Measurements from ENCODE around the gene HDAC9. TPM values are rescaled to one million over a fixed set of nuclear protein-coding genes. Genes with fewer than 3 reads are reported as not detected.

HDAC9 gene
- total RNA-seq, 1 experiment from 2014 or later, result 31.9 TPM

DNA sequence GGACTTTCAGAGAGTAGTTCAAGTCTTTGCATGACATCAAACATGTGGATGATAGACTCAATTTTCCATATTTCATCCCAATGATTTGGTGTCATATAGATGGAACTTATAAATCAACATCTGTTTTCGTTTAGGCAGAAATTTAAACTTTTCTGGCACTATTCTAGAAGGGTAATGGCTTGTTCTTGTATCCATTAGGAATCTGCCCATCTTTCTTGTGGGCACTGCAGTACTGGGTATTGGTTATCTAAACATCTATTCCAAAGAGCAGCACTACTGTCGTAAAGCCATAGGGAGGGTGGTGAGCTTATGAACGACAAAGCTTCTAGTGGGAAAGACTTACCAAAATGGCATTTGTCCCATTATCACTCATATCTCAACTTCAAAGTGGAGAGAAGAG is 348.4 kb downstream of the HDAC9 start:
- no peak for DNase-seq (ENCODE audit: low spot score)
- ChIA-PET POLR2A (ENCODE audit: low non-redundant PET) (no interaction called here), CTCF (no interaction called here)
- no peak overlapping the region for H3K4me3 ChIP-seq (ENCODE audit: low read depth, low read length, poor library complexity, severe bottlenecking)
- TF ChIP-seq, protein P1, sequence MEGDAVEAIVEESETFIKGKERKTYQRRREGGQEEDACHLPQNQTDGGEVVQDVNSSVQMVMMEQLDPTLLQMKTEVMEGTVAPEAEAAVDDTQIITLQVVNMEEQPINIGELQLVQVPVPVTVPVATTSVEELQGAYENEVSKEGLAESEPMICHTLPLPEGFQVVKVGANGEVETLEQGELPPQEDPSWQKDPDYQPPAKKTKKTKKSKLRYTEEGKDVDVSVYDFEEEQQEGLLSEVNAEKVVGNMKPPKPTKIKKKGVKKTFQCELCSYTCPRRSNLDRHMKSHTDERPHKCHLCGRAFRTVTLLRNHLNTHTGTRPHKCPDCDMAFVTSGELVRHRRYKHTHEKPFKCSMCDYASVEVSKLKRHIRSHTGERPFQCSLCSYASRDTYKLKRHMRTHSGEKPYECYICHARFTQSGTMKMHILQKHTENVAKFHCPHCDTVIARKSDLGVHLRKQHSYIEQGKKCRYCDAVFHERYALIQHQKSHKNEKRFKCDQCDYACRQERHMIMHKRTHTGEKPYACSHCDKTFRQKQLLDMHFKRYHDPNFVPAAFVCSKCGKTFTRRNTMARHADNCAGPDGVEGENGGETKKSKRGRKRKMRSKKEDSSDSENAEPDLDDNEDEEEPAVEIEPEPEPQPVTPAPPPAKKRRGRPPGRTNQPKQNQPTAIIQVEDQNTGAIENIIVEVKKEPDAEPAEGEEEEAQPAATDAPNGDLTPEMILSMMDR (conservative IDR thresholded peaks at IDR 0.05; ENCODE audit: low read depth, low read length), result no peak
- TF ChIP-seq EZH2 (IDR thresholded peaks at IDR 0.05; ENCODE audit: borderline replicate concordance, low read depth, low read length, poor library complexity, severe bottlenecking), result no peak
- no peaks in the 10 kb centered on the region for H3K9me3 ChIP-seq (ENCODE audit: low read depth, low read length, poor library complexity, severe bottlenecking)
- no TSS peak for BruUV-seq (replicated peaks)
- H3K4me1 ChIP-seq (ENCODE audit: insufficient read depth, low read length, poor library complexity, severe bottlenecking), result peaks cover 26% of the 10 kb centered on the region
- no peak overlapping the region for H3K27ac ChIP-seq (ENCODE audit: low read depth, low read length, poor library complexity, severe bottlenecking)
- H3K36me3 ChIP-seq (ENCODE audit: insufficient read depth, low read length, poor library complexity, severe bottlenecking), result no peaks in the 10 kb centered on the region
- H3K27me3 ChIP-seq (replicated peaks; ENCODE audit: insufficient read depth, low read depth, low read length, poor library complexity), result no peaks in the 10 kb centered on the region
- intact Hi-C loops (cut with micrococcal nuclease; ENCODE audit: unreplicated experiment), result no loop called here

GRCh38 chr7:18844735-18845134 is 349.2 kb downstream of the HDAC9 start:
- CTCF ChIA-PET, result interaction anchor here (0.6 kb wide), 1 partner anchor 133 kb away, joined by 3 read pairs; no protein-coding TSS in a partner anchor

DNA sequence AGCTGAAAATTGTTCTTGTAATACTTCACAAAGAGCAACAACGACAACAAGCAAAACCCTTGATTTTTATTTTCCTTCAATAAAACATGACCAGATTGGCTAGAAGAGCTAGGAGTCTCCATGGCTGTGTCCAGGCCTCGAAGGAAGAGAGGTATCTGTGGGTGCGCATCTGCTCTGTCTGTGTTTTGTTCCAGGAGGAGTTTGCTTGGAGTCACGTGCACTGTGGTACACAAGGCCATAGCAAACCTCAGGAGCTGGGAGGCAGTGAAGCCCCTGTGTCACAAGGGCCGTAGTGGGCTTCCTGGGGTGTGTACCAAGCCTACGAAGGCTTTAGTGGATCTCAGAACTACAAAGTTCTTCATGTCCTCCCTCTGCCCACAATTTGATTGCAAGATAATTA is 350.2 kb downstream of the HDAC9 start:
- BruUV-seq (replicated peaks), result no TSS peak
- intact Hi-C loops (cut with micrococcal nuclease; ENCODE audit: unreplicated experiment), result no loop called here
- H3K27ac ChIP-seq (ENCODE audit: low read depth, low read length, poor library complexity, severe bottlenecking), result peak overlapping the region; percentile 44
- TF ChIP-seq, protein P1 (conservative IDR thresholded peaks at IDR 0.05; ENCODE audit: low read depth, low read length), result no peak
- no peak for TF ChIP-seq EZH2 (IDR thresholded peaks at IDR 0.05; ENCODE audit: borderline replicate concordance, low read depth, low read length, poor library complexity, severe bottlenecking)
- H3K4me1 ChIP-seq (ENCODE audit: insufficient read depth, low read length, poor library complexity, severe bottlenecking), result peaks cover 26% of the 10 kb centered on the region
- POLR2A ChIA-PET (ENCODE audit: low non-redundant PET), result interaction anchor here (0.6 kb wide), 1 partner anchor 259 kb away, joined by 3 read pairs; no protein-coding TSS in a partner anchor
- CTCF ChIA-PET, result no interaction called here
- DNase-seq (ENCODE audit: low spot score), result no peak
- H3K27me3 ChIP-seq (replicated peaks; ENCODE audit: insufficient read depth, low read depth, low read length, poor library complexity), result no peaks in the 10 kb centered on the region
- no peak overlapping the region for H3K4me3 ChIP-seq (ENCODE audit: low read depth, low read length, poor library complexity, severe bottlenecking)
- no peaks in the 10 kb centered on the region for H3K9me3 ChIP-seq (ENCODE audit: low read depth, low read length, poor library complexity, severe bottlenecking)
- no peaks in the 10 kb centered on the region for H3K36me3 ChIP-seq (ENCODE audit: insufficient read depth, low read length, poor library complexity, severe bottlenecking)

More at GRCh38 chr7:18844735-18845134, 349.2 kb downstream of the HDAC9 start:
- DNase-seq (ENCODE audit: low spot score), result no peak
- no peak overlapping the region for H3K4me3 ChIP-seq (ENCODE audit: low read depth, low read length, poor library complexity, severe bottlenecking)
- H3K9me3 ChIP-seq (ENCODE audit: low read depth, low read length, poor library complexity, severe bottlenecking), result no peaks in the 10 kb centered on the region
- intact Hi-C loops (cut with micrococcal nuclease; ENCODE audit: unreplicated experiment), result no loop called here
- peaks cover 26% of the 10 kb centered on the region for H3K4me1 ChIP-seq (ENCODE audit: insufficient read depth, low read length, poor library complexity, severe bottlenecking)
- BruUV-seq (replicated peaks), result no TSS peak
- no peaks in the 10 kb centered on the region for H3K36me3 ChIP-seq (ENCODE audit: insufficient read depth, low read length, poor library complexity, severe bottlenecking)
- no peaks in the 10 kb centered on the region for H3K27me3 ChIP-seq (replicated peaks; ENCODE audit: insufficient read depth, low read depth, low read length, poor library complexity)
- POLR2A ChIA-PET (ENCODE audit: low non-redundant PET), result no interaction called here
- H3K27ac ChIP-seq (ENCODE audit: low read depth, low read length, poor library complexity, severe bottlenecking), result no peak overlapping the region
- TF ChIP-seq EZH2 (IDR thresholded peaks at IDR 0.05; ENCODE audit: borderline replicate concordance, low read depth, low read length, poor library complexity, severe bottlenecking), result no peak
- TF ChIP-seq, protein P1 (conservative IDR thresholded peaks at IDR 0.05; ENCODE audit: low read depth, low read length), result no peak
